GM21360 (cell line): ENCODE results near the gene TMEM97.
"Not testable (repeated sequence)": the region's sequence is repeated elsewhere in the genome, so short reads cannot be mapped to it uniquely, and the experiment has no call there.

ENCODE experiments used
- ATAC-seq: cut with Tn5 transposase; IDR thresholded peaks from one replicate; pipeline ENCODE4 v1.9.1; 2021; ENCODE audit warnings: mild to moderate bottlenecking, moderate library complexity; ENCODE audit not compliant: unreplicated experiment

Gene TMEM97

GRCh38 chr17:28335959-28336871, 17.2 kb downstream of the TMEM97 start:
- no peak for ATAC-seq

GRCh38 chr17:28338056-28338768, 19.2 kb downstream of the TMEM97 start:
- no peak for ATAC-seq

GRCh38 chr17:28338769-28339212, 19.8 kb downstream of the TMEM97 start:
- ATAC-seq: not testable (repeated sequence)

- ATAC-seq: no peak
These were observed 20.4 kb downstream of the TMEM97 start for GRCh38 chr17:28339431-28339830.

- no peak for ATAC-seq
These were observed 21.4 kb downstream of the TMEM97 start for GRCh38 chr17:28340374-28340773.

- ATAC-seq: no peak
These were observed 22.5 kb downstream of the TMEM97 start for GRCh38 chr17:28341516-28341915.

GRCh38 chr17:28342313-28342712, 23.3 kb downstream of the TMEM97 start:
- ATAC-seq: no peak

- ATAC-seq: no peak
These were observed 24.5 kb downstream of the TMEM97 start for GRCh38 chr17:28343491-28343932.

GRCh38 chr17:28344011-28344410, 25.0 kb downstream of the TMEM97 start:
- ATAC-seq: no peak

- ATAC-seq: no peak
These were observed 25.5 kb downstream of the TMEM97 start for GRCh38 chr17:28344435-28344901.

- no peak for ATAC-seq
These were observed 26.6 kb downstream of the TMEM97 start for GRCh38 chr17:28345419-28346198.

GRCh38 chr17:28346199-28346580, 27.2 kb downstream of the TMEM97 start:
- ATAC-seq: no peak

GRCh38 chr17:28346746-28347246, 27.8 kb downstream of the TMEM97 start:
- ATAC-seq: no peak

GRCh38 chr17:28347261-28347891, 28.4 kb downstream of the TMEM97 start:
- ATAC-seq: no peak

- ATAC-seq: no peak
These were observed 30.0 kb downstream of the TMEM97 start for GRCh38 chr17:28348979-28349378.

- no peak for ATAC-seq
These were observed 31.3 kb downstream of the TMEM97 start for GRCh38 chr17:28350271-28350670.

- peak; percentile 82 for ATAC-seq
These were observed 38.3 kb downstream of the TMEM97 start, which contains the start of gene POLDIP2 for GRCh38 chr17:28357061-28357900. Gene POLDIP2 (minus strand): TSS chr17:28357527. CDS start chr17:28357448, 79 bp downstream.

- peak; percentile 4 for ATAC-seq
These were observed 38.8 kb downstream of the TMEM97 start for GRCh38 chr17:28357901-28358197.

- no peak for ATAC-seq
These were observed 44.2 kb downstream of the TMEM97 start for GRCh38 chr17:28363186-28363585.
